ENCODE results near the gene CMSS1.

- TF ChIP-seq CBX8 (IDR thresholded peaks at IDR 0.05) (no peak), MAZ (IDR thresholded peaks at IDR 0.05; ENCODE audit: borderline replicate concordance, low read depth, low read length) (no peak), E2F6 (IDR thresholded peaks at IDR 0.05; ENCODE audit: borderline replicate concordance, low read depth) (no peak)
Observed at GRCh38 chr3:100108464-100109079, 290.9 kb downstream of the CMSS1 start.

Data from A549 (cell line).